GM19351 (cell line): Measurements from ENCODE around the gene FRK.
"Not testable (repeated sequence)": the region's sequence is repeated elsewhere in the genome, so short reads cannot be mapped to it uniquely, and the experiment has no call there.

ENCODE experiments used
- ATAC-seq: cut with Tn5 transposase; IDR thresholded peaks from one replicate; pipeline ENCODE4 v1.9.1; 2021; ENCODE audit warnings: mild to moderate bottlenecking, moderate library complexity; ENCODE audit not compliant: unreplicated experiment

Gene FRK

GRCh38 chr6:116060572-116061283, at the start of gene FRK:
TSS of gene FRK (minus strand) at chr6:116060891. CDS start at chr6:116060311, 580 bp downstream.
- ATAC-seq: no peak

GRCh38 chr6:116108836-116109235, 48.1 kb upstream of the FRK start:
- peak; percentile 41 for ATAC-seq

GRCh38 chr6:116106146-116106545, 45.5 kb upstream of the FRK start:
- no peak for ATAC-seq

- ATAC-seq: no peak
Measured at GRCh38 chr6:116105247-116105646, 44.6 kb upstream of the FRK start.

- no peak for ATAC-seq
Measured at GRCh38 chr6:116104636-116105035, 43.9 kb upstream of the FRK start.

GRCh38 chr6:116102873-116103272, 42.2 kb upstream of the FRK start:
- ATAC-seq: no peak

GRCh38 chr6:116101790-116102189, 41.1 kb upstream of the FRK start:
- ATAC-seq: no peak

GRCh38 chr6:116101302-116101718, 40.6 kb upstream of the FRK start:
- ATAC-seq: no peak

GRCh38 chr6:116100419-116101301, 40.0 kb upstream of the FRK start, which contains the start of gene NT5DC1:
TSS of gene NT5DC1 (plus strand) at chr6:116100853. CDS start at chr6:116100931, 78 bp downstream.
- ATAC-seq: peak; percentile 78

- no peak for ATAC-seq
Measured at GRCh38 chr6:116099036-116099435, 38.3 kb upstream of the FRK start.

- ATAC-seq: no peak
Measured at GRCh38 chr6:116096979-116097816, 36.5 kb upstream of the FRK start.

GRCh38 chr6:116096048-116096759, 35.5 kb upstream of the FRK start:
- not testable (repeated sequence) for ATAC-seq

GRCh38 chr6:116094041-116094440, 33.4 kb upstream of the FRK start:
- ATAC-seq: no peak

- ATAC-seq: peak; percentile 62
Measured at GRCh38 chr6:116090251-116090650, 29.6 kb upstream of the FRK start.

GRCh38 chr6:116088946-116089345, 28.3 kb upstream of the FRK start:
- ATAC-seq: no peak

- peak; percentile 88 for ATAC-seq
Measured at GRCh38 chr6:116087437-116088027, 26.8 kb upstream of the FRK start.

- no peak for ATAC-seq
Measured at GRCh38 chr6:116084284-116084683, 23.6 kb upstream of the FRK start.

- ATAC-seq: no peak
Measured at GRCh38 chr6:116083052-116083451, 22.4 kb upstream of the FRK start.

GRCh38 chr6:116078945-116079344, 18.3 kb upstream of the FRK start:
- no peak for ATAC-seq

GRCh38 chr6:116078522-116078921, 17.8 kb upstream of the FRK start:
- ATAC-seq: no peak
